Daoy (cell line): ENCODE measurements around the gene ZER1. TPM values are rescaled to one million over a fixed set of nuclear protein-coding genes. Genes with fewer than 3 reads are reported as not detected.
"Not testable (repeated sequence)": the region's sequence is repeated elsewhere in the genome, so short reads cannot be mapped to it uniquely, and the experiment has no call there.

Experiments used
- DNase-seq: peaks from one replicate; pipeline ENCODE4 v3.0.0-alpha.2; 2015; ENCODE audit warnings: low read depth
- total RNA-seq: library from RNA; depleted of rRNA; stranded (reverse); fragments of >200 nt; shearing (Covaris generic); gene quantifications from 2 replicates; pipeline ENCODE4 v1.2.3, GENCODE V29; 2014

The ZER1 gene
- total RNA-seq, 1 experiment from 2014 or later = 9.1 TPM

GRCh38 chr9:128787659-128788058 is 15.9 kb upstream of the ZER1 start:
- DNase-seq = no peak

DNA sequence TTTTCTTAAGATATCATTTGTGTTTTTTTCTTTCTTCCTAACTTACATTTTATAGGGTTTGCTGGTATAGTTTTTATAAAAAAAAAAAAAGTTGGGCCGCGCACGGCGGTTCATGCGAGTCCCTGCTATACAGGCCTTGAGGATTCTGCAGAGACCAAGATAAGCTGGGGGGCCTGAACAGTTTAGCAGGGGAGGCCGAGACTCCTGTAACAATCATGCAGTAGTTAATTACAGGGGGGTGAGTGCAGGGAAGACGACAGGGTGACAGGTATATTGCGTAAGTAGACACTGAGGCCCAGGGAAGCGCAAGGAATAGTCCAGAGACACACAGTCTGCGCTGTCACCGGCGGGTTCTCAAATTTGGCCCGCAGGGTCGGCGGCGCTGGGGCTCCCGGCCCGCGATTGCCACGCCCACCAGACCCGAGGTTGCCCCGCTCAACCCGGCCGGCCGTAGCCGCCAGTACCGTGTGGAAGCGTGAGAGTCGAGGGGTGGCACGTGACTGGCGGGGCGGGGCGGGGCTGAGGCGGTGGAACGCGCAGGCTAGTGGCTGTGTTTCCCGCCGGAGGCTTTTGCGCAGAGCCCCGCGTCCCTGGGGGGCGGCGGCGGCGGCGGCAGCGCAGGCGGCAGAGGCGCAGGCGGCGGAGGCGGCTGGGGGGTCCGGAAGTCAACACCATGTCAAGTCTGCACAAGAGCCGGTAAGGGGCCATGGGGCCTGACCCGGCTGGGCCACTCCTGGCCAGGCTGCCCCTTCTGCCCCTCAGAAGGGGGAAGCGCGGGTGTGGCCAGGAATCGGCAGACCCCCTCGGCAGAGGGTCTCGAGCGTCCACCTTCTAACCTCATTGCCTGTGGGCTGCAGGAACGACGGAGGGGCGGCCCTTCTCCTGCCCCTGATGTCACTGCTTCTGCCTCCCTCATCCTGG is 15.2 kb upstream of the ZER1 start, which contains the start of gene TBC1D13:
Gene TBC1D13, plus strand, starts transcription at position 573 of the 921 bp plus-strand sequence. Its CDS starts 101 bp downstream, at position 674.
- DNase-seq = peak; percentile 92

GRCh38 chr9:128785427-128785826 is 13.7 kb upstream of the ZER1 start:
- DNase-seq = no peak

GRCh38 chr9:128782669-128783068 is 10.9 kb upstream of the ZER1 start:
- DNase-seq = no peak

- DNase-seq = no peak
These were observed 9.7 kb upstream of the ZER1 start for GRCh38 chr9:128781187-128782070.

DNA sequence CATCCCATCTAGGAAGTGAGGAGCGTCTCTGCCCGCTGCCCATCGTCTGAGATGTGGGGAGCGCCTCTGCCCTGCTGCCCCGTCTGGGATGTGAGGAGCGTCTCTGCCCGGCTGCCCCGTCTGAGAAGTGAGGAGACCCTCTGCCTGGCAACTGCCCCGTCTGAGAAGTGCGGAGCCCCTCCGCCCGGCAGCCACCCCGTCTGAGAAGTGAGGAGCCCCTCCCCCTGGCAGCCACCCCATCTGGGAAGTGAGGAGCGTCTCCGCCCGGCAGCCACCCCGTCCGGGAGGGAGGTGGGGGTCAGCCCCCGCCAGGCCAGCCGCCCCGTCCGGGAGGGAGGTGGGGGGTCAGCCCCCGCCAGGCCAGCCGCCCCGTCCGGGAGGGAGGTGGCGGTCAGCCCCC is 8.4 kb upstream of the ZER1 start:
- DNase-seq = not testable (repeated sequence)

DNA sequence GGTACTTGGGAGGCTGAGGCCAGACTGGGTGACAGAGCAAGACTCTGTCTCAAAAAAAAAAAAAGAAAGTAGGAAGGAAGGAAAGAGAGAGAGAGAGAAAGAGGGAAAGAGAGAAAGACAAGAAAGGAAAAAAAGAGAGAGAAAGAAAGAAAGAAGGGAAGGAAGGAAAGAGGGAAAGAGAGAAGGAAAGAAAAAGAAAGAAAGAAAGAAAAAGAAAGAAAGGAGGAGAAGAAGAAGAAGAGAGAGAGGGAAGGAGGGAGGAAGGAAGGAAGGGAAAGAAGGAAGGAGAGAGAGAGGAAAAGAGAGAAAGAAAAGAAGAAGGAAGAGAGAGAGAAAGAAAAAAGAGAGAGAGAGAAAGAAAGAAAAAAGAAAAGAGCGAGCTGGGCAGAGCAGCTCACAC is 3.1 kb upstream of the ZER1 start:
- no peak for DNase-seq

DNA sequence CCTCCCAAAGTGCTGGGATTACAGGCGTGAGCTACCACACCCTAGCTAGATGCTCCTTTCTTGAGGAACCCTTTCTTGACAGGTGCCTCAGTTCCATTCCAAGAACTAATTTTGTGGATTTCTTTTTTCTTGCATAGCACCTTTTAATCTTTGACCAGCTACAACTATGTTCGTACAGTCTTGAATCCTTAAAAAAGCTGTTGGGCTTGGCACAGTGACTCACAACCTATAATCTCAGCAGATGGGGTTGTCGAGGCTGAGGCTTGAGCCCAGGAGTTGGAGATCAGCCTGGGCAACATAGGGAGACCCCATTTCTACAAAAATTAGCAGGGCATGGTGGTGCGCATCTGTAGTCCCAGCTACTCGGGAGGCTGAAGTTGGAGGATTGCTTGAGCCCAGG is 1.3 kb upstream of the ZER1 start:
- no peak for DNase-seq

GRCh38 chr9:128771094-128771721 is 519 bp downstream of the ZER1 start:
- DNase-seq = no peak

GRCh38 chr9:128770286-128771030 is 1.3 kb downstream of the ZER1 start:
- no peak for DNase-seq

DNA sequence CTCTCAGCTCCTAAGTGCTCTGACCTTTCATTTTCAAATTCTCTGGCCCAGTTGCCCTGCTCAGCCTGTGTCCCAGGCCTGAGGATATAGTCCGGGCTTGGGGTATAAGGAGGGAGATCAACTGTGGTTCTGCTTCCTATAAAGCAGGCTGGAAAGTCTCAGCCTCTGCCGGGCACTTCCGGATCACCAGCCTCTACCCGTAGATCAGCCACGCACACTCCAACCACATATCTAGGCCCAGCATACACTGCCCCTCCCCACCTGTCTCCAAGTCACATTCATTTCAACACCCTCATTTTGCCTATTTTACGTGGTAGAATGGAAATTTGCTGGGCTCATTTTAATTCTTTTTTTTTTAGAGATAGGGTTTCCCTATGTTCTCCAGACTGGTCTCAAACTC is 3.1 kb downstream of the ZER1 start:
- DNase-seq = no peak

- no peak for DNase-seq
These were observed 6.2 kb downstream of the ZER1 start for GRCh38 chr9:128765499-128765898.

- no peak for DNase-seq
These were observed 7.4 kb downstream of the ZER1 start for GRCh38 chr9:128764361-128764760.

DNA sequence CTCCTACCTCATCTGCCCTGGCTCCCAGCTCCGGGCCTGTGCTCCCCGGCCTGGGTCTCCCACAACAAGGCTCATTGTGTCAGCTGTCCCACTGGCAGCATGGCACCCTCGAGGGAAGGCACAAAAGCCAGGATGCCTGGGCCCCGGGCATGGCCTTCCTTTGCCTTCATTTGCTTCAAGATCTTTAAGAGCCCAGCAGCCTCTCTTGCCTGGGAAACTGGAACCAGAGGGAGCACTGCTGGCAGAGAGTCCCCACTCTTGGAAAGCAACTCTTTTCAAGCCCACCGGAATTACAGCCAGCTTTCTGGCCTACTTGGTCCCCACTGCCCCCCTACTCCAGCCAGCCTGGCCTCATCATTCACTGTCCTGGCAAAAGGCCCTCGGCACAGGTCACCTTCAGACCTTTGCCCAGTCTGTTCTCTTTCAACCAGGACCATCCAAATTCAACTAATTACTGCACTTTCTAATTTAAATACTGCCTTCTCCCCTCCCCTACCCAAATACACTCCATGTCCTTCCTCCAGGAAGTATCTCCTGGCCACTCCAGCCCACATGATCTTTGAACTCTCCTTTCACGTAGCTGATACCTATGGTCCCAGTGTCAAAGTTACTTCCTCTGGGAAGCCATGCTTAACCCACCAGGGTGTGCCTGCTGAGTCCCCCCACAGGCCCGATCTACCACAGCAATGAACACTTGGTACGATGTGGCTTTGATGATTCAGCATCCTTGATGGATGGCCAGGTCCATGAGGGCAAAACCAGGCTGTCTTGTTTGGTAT is 8.9 kb downstream of the ZER1 start:
- no peak for DNase-seq

GRCh38 chr9:128757602-128758001 is 14.1 kb downstream of the ZER1 start:
- DNase-seq = no peak

- DNase-seq = no peak
These were observed 18.1 kb downstream of the ZER1 start for GRCh38 chr9:128753627-128754026.

- DNase-seq = no peak
These were observed 20.7 kb downstream of the ZER1 start for GRCh38 chr9:128750926-128751595.

DNA sequence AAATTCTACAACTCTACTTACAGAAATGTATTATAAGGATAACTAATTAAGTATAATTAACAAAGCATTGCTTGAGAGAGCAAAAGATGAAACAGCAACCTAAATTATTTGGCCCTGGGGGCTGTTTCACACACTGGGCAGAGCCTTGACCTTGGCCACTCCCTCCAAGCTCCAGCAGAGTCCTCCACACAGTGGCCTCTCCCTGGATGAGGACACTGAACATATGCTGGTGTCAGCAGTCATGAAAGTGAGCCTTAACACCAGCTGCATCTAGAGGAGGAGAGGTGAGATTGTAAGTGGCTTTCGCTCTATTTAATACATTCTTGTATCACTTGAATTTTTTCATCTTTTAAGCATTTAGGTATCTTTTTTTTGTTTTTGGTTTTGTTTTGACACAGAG is 24.5 kb downstream of the ZER1 start:
- DNase-seq = no peak

DNA sequence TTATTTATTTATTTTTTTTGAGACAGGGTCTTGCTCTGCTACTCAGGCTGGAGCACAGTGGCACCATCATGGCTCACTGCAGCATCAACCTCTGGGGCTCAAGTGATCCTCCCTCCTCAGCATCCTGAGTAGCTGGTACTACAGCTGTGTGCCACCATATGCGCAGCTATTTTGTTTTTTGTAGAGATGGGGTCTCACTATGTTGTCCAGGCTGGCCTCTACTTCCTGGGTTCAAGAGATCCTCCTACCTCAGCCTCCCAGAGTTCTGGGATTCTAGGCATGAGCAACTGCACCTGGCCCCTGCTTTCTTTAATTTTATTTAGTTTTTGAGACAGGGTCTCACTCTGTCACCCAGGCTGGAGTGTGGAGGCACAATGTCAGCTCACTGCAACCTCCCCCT is 28.3 kb downstream of the ZER1 start:
- no peak for DNase-seq

GRCh38 chr9:128742401-128742800 is 29.3 kb downstream of the ZER1 start:
- no peak for DNase-seq
